Right lobe of liver (tissue), 6 donors: ENCODE measurements around the gene MYO3A. TPM values are rescaled to one million over a fixed set of nuclear protein-coding genes. Genes with fewer than 3 reads are reported as not detected.

ENCODE experiments used
- ATAC-seq, 4 donors: fragments of 200-7000 bp; cut with Tn5 transposase; one replicate each; pipeline ENCODE4 v1.9.1; 2020; ENCODE audit warnings: mild to moderate bottlenecking in 4 of 4, moderate library complexity in 4 of 4
- DNase-seq, 3 donors: peaks; one replicate each; pipeline ENCODE4 v3.0.0-alpha.2; 2020
- H3K27ac ChIP-seq, 3 donors: fragments of 200-600 bp; one replicate each; pipeline ENCODE4 v1.8.0; 2022
- H3K27me3 ChIP-seq, 2 donors: fragments of 200-600 bp; one replicate each; pipeline ENCODE4 v1.8.0; 2022
- H3K36me3 ChIP-seq, 4 donors: fragments of 200-600 bp; sonication (generic) in 1 of 4; one replicate each; pipeline versions ENCODE4 v1.5.1 to v1.8.0; 2017 to 2022; ENCODE audit warnings: control low read depth in 1 of 4
- H3K4me1 ChIP-seq, 4 donors: fragments of 200-600 bp; sonication (generic) in 1 of 4; one replicate each; pipeline versions ENCODE4 v1.5.1 to v1.8.0; 2017 to 2022; ENCODE audit warnings: control low read depth in 1 of 4
- H3K4me3 ChIP-seq, 3 donors: fragments of 200-600 bp; one replicate each; pipeline ENCODE4 v1.8.0; 2022
- H3K9me3 ChIP-seq, 4 donors: fragments of 200-600 bp; sonication (generic) in 1 of 4; one replicate each; pipeline versions ENCODE4 v1.5.1 to v1.8.0; 2017 to 2022; ENCODE audit warnings: control low read depth in 1 of 4
- POLR2A ChIP-seq: fragments of 450-650 bp; IDR thresholded peaks from one replicate; pipeline ENCODE4 v1.6.1; 2017; ENCODE audit warnings: antibody characterized with exemption, mild to moderate bottlenecking
- WGBS: methylation state at CpG from one replicate; pipeline ENCODE4 v1.1.6; 2018; ENCODE audit warnings: low coverage, low lambda C conversion rate; ENCODE audit not compliant: insufficient coverage; ENCODE audit errors: missing lambda C conversion rate; 5-methylcytosine and 5-hydroxymethylcytosine counted together
- intact Hi-C, 2 donors: fragments of 100-400 bp; cut with DNase I; formaldehyde crosslinking; loops; one replicate each; pipeline versions ENCODE4 v1.11.2 to v1.14.1; 2022
- total RNA-seq, 6 experiments: library from RNA; depleted of rRNA in 2 of 6; stranded (reverse); fragments of >200 nt in 2 of 6; fragmentation: NEBNext Ultra II Directional in 3 of 6; extraction: Animal tissue kit (Norgen Biotek cat#: 25700) in 3 of 6; gene quantifications; one replicate each; pipeline versions ENCODE4 v1.1.0 to v1.2.4, GENCODE V29; 2016 to 2023
- TF ChIP-seq, protein P1 (sequence below), 4 donors: fragments of 200-600 bp in 3 of 4; fragments of 450-650 bp in 1 of 4; IDR thresholded peaks; one replicate each; pipeline versions ENCODE4 v1.5.1 to v1.8.0; 2016 to 2022; ENCODE audit warnings: antibody characterized with exemption in 4 of 4, mild to moderate bottlenecking in 2 of 4
- donor health status: DM: no; HTN: yes; CAD: no.
- donor health status: DM: no; HTN: no; CAD: no.
- donor health status: DM: no; HTN: no; CAD: no.
- donor health status: DM: no; HTN: yes; CAD: no.
- donor health status: DM: no; HTN: yes; CAD: no.

Gene MYO3A
- total RNA-seq, 6 experiments from 2014 or later, result 0.04 to 0.12 (median 0.12) TPM; not detected in 3

DNA sequence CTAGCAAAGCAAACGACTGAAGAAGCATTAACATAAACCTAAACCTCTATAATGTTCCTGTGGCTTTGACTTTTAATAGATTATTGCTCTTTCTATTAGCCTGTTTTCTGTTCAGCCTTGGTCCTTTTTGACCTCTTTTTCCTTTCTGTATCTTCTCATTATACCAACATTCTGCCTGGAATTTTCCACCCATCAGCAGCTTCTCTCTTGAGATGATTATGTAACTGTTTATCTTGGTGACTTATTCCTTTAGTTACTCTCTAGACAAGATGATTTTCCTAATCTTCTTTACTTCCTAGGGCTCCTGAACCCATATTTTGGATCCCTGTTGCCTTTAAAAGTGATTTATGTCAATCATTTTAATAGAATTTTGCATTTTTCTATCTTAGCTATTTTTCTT lies 81.1 kb downstream of the MYO3A start:
- intact Hi-C loops, result no loop called here
- no peak overlapping the region for H3K4me3 ChIP-seq
- no peak overlapping the region for H3K27ac ChIP-seq
- H3K27me3 ChIP-seq, result no peaks in the 10 kb centered on the region
- H3K4me1 ChIP-seq, result no peaks in the 10 kb centered on the region
- DNase-seq (no peak), ATAC-seq (no peak)
- no peaks in the 10 kb centered on the region for H3K36me3 ChIP-seq
- no peak for TF ChIP-seq POLR2A
- TF ChIP-seq, protein P1, sequence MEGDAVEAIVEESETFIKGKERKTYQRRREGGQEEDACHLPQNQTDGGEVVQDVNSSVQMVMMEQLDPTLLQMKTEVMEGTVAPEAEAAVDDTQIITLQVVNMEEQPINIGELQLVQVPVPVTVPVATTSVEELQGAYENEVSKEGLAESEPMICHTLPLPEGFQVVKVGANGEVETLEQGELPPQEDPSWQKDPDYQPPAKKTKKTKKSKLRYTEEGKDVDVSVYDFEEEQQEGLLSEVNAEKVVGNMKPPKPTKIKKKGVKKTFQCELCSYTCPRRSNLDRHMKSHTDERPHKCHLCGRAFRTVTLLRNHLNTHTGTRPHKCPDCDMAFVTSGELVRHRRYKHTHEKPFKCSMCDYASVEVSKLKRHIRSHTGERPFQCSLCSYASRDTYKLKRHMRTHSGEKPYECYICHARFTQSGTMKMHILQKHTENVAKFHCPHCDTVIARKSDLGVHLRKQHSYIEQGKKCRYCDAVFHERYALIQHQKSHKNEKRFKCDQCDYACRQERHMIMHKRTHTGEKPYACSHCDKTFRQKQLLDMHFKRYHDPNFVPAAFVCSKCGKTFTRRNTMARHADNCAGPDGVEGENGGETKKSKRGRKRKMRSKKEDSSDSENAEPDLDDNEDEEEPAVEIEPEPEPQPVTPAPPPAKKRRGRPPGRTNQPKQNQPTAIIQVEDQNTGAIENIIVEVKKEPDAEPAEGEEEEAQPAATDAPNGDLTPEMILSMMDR (IDR thresholded peaks at IDR 0.05), result no peak
- 38% methylated on average over 1 of the region's 1 CpG for WGBS
- H3K9me3 ChIP-seq, result no peaks in the 10 kb centered on the region

DNA sequence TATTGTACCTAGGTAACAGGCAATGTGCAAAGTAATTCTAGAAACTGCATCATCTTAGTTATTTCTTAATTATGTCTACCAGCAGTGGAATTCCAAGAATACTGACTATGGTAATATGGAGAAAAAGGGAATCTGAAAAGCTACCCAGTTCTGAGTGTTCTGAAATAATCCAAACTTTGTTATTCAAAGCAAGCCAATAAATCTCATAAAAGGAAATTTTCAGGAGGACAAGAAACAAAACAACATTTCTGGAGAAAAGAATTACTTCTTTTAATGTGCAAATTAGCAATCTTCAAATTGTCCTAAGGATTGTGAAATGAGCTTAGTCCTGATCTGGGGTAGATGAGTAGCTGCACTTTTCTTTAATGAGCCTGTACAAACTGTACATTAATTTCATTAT lies 88.8 kb downstream of the MYO3A start:
- H3K27ac ChIP-seq, result no peak overlapping the region
- ATAC-seq (no peak), DNase-seq (no peak)
- H3K9me3 ChIP-seq, result no peaks in the 10 kb centered on the region
- no peak overlapping the region for H3K4me3 ChIP-seq
- TF ChIP-seq POLR2A, result no peak
- TF ChIP-seq, protein P1 (IDR thresholded peaks at IDR 0.05), result no peak
- no peaks in the 10 kb centered on the region for H3K4me1 ChIP-seq
- intact Hi-C loops, result no loop called here
- no peaks in the 10 kb centered on the region for H3K27me3 ChIP-seq
- H3K36me3 ChIP-seq, result no peaks in the 10 kb centered on the region

GRCh38 chr10:26024303-26024702 lies 90.3 kb downstream of the MYO3A start:
- intact Hi-C loops, result no loop called here
- ATAC-seq, result no peak
- Histone ChIP-seq H3K4me1 (no peaks in the 10 kb centered on the region), H3K27ac (no peak overlapping the region), H3K27me3 (no peaks in the 10 kb centered on the region), H3K9me3 (no peaks in the 10 kb centered on the region), H3K4me3 (no peak overlapping the region), H3K36me3 (no peaks in the 10 kb centered on the region)
- TF ChIP-seq POLR2A, result no peak
- TF ChIP-seq, protein P1 (IDR thresholded peaks at IDR 0.05), result no peak
- no peak for DNase-seq
- 34% methylated on average over 2 of the region's 2 CpGs for WGBS

- Histone ChIP-seq H3K4me1 (no peaks in the 10 kb centered on the region), H3K9me3 (no peaks in the 10 kb centered on the region), H3K4me3 (no peak overlapping the region), H3K36me3 (no peaks in the 10 kb centered on the region), H3K27ac (no peak overlapping the region), H3K27me3 (no peaks in the 10 kb centered on the region)
- ATAC-seq (no peak), DNase-seq (no peak)
- intact Hi-C loops, result no loop called here
- TF ChIP-seq, protein P1 (IDR thresholded peaks at IDR 0.05), result no peak
- no peak for TF ChIP-seq POLR2A
Measured at GRCh38 chr10:26025523-26025922, 91.5 kb downstream of the MYO3A start.

GRCh38 chr10:26029858-26030257 lies 95.8 kb downstream of the MYO3A start:
- no peaks in the 10 kb centered on the region for H3K9me3 ChIP-seq
- 39% methylated on average over 3 of the region's 3 CpGs for WGBS
- ATAC-seq (no peak), DNase-seq (no peak)
- H3K4me1 ChIP-seq, result no peaks in the 10 kb centered on the region
- no peak overlapping the region for H3K4me3 ChIP-seq
- intact Hi-C loops, result no loop called here
- H3K27me3 ChIP-seq, result no peaks in the 10 kb centered on the region
- no peak overlapping the region for H3K27ac ChIP-seq
- TF ChIP-seq POLR2A, result no peak
- TF ChIP-seq, protein P1 (IDR thresholded peaks at IDR 0.05), result no peak
- H3K36me3 ChIP-seq, result no peaks in the 10 kb centered on the region
